ENCODE measurements around the gene TSC22D1.
A peak's percentile ranks its signal among the peaks of the same experiment; 100 is the strongest.

The TSC22D1 gene

GRCh38 chr13:44404261-44405132 lies 171.6 kb downstream of the TSC22D1 start:
- Mint-ChIP-seq H3K27me3 (ENCODE audit: low read depth, poor library complexity) (peaks cover 4% of the 10 kb centered on the region), H3K27ac (peak overlapping the region; percentile 87), H3K4me1 (peaks cover 79% of the 10 kb centered on the region), H3K4me3 (peak overlapping the region; percentile 44), H3K36me3 (ENCODE audit: low read depth) (no peaks in the 10 kb centered on the region), H3K9me3 (no peaks in the 10 kb centered on the region)
- peak; percentile 38 for DNase-seq
- no peak for TF ChIP-seq CTCF (IDR thresholded peaks at IDR 0.05)

- peak overlapping the region; percentile 44 for H3K4me3 Mint-ChIP-seq
- H3K27me3 Mint-ChIP-seq (ENCODE audit: low read depth, poor library complexity): peaks cover 4% of the 10 kb centered on the region
- H3K9me3 Mint-ChIP-seq: no peaks in the 10 kb centered on the region
- peak overlapping the region; percentile 87 for H3K27ac Mint-ChIP-seq
- no peak for TF ChIP-seq CTCF (IDR thresholded peaks at IDR 0.05)
- H3K4me1 Mint-ChIP-seq: peaks cover 80% of the 10 kb centered on the region
- H3K36me3 Mint-ChIP-seq (ENCODE audit: low read depth): no peaks in the 10 kb centered on the region
- DNase-seq: peak; percentile 27
Measured at GRCh38 chr13:44403461-44404056, 172.6 kb downstream of the TSC22D1 start.

DNA sequence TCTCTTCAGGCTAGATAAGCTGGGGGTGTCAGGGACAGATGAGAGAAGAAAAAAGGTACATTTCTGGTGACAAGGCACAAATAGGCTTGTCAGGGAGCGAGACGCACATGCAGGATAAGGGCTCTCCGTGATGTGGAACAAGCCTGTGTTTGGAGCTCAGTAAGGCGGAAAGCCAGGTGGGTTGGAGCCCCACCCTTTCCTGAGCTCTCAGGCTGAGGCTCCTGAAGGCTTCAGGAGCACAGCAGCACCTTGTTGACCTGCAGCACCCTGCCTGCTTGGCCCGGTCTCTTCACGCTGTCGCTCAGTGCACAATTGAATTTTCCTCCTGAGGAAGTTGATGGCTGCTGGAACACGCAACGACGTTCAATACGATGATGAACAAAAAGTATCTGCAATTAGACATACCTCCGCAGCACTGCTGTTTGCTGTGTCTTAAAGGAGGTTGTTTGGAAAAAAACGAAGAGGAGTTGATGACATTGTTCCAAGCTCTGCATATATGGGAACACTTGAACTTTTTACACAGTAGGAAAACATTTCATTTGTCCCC lies 173.2 kb downstream of the TSC22D1 start:
- Mint-ChIP-seq H3K4me3 (peak overlapping the region; percentile 27), H3K27ac (peak overlapping the region; percentile 82), H3K36me3 (ENCODE audit: low read depth) (no peaks in the 10 kb centered on the region), H3K9me3 (no peaks in the 10 kb centered on the region), H3K27me3 (ENCODE audit: low read depth, poor library complexity) (peaks cover 4% of the 10 kb centered on the region), H3K4me1 (peaks cover 86% of the 10 kb centered on the region)
- no peak for TF ChIP-seq CTCF (IDR thresholded peaks at IDR 0.05)
- DNase-seq: no peak

DNA sequence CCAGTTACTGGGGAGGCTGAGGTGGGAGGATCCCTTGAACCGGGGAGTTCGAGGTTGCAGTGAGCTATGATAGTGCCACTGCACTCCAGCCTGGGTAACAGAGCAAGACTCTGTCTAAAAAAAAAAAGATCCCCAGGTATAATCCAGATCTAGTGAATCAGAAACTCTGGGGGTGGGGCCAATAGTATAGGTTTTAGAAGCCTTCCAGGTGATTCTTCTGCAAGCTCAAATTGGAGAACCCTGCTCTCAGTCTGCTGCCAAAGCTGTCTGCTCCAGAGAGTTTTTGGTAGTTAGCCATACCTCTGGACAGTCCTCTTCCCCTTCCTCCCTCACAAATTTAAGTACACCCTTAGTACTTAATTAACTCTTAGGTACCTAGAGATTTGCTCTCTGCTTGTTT lies 174.6 kb downstream of the TSC22D1 start:
- Mint-ChIP-seq H3K27me3 (ENCODE audit: low read depth, poor library complexity) (peaks cover 4% of the 10 kb centered on the region), H3K9me3 (no peaks in the 10 kb centered on the region), H3K4me3 (no peak overlapping the region), H3K27ac (no peak overlapping the region), H3K36me3 (ENCODE audit: low read depth) (no peaks in the 10 kb centered on the region), H3K4me1 (peaks cover 92% of the 10 kb centered on the region)
- no peak for DNase-seq
- no peak for TF ChIP-seq CTCF (IDR thresholded peaks at IDR 0.05)

DNA sequence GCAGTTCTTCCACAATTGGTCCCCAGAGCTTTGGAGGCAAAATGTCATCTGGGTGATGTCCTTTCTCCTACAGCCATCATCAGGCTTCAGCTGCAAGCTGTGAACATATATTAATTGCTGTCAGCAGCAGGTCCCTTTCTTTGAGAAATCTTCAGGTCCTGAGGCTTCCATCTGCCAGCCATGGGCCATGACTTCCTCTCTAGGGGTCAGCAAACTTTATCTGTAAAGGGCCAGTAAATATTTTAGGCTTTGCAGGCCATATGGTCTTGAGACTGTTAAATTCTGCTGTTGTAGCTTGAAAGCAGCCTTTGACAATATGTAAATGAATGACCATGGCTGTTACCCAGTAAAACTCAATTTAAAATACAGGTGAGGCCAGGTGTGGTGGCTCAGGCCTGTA lies 175.4 kb downstream of the TSC22D1 start:
- H3K27me3 Mint-ChIP-seq (ENCODE audit: low read depth, poor library complexity): peaks cover 4% of the 10 kb centered on the region
- no peak for DNase-seq
- no peaks in the 10 kb centered on the region for H3K9me3 Mint-ChIP-seq
- H3K4me1 Mint-ChIP-seq: peaks cover 95% of the 10 kb centered on the region
- no peak for TF ChIP-seq CTCF (IDR thresholded peaks at IDR 0.05)
- no peaks in the 10 kb centered on the region for H3K36me3 Mint-ChIP-seq (ENCODE audit: low read depth)
- no peak overlapping the region for H3K27ac Mint-ChIP-seq
- H3K4me3 Mint-ChIP-seq: no peak overlapping the region

Data from nephron progenitor cell (in vitro differentiated cells).